ENCODE results near the gene SSR3.
A peak's percentile ranks its signal among the peaks of the same experiment; 100 is the strongest.

GRCh38 chr3:156554842-156555687 is at the start of gene SSR3:
- TF ChIP-seq, protein P1, sequence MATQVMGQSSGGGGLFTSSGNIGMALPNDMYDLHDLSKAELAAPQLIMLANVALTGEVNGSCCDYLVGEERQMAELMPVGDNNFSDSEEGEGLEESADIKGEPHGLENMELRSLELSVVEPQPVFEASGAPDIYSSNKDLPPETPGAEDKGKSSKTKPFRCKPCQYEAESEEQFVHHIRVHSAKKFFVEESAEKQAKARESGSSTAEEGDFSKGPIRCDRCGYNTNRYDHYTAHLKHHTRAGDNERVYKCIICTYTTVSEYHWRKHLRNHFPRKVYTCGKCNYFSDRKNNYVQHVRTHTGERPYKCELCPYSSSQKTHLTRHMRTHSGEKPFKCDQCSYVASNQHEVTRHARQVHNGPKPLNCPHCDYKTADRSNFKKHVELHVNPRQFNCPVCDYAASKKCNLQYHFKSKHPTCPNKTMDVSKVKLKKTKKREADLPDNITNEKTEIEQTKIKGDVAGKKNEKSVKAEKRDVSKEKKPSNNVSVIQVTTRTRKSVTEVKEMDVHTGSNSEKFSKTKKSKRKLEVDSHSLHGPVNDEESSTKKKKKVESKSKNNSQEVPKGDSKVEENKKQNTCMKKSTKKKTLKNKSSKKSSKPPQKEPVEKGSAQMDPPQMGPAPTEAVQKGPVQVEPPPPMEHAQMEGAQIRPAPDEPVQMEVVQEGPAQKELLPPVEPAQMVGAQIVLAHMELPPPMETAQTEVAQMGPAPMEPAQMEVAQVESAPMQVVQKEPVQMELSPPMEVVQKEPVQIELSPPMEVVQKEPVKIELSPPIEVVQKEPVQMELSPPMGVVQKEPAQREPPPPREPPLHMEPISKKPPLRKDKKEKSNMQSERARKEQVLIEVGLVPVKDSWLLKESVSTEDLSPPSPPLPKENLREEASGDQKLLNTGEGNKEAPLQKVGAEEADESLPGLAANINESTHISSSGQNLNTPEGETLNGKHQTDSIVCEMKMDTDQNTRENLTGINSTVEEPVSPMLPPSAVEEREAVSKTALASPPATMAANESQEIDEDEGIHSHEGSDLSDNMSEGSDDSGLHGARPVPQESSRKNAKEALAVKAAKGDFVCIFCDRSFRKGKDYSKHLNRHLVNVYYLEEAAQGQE (IDR thresholded peaks at IDR 0.05; ENCODE audit: insufficient read depth in 1 of 2, low read depth in 2 of 2, low read length in 2 of 2), result no peak
- TF ChIP-seq TAF1 (IDR thresholded peaks at IDR 0.05; ENCODE audit: borderline replicate concordance, insufficient read depth, low read length) (no peak; the same call in 1 of the 2 replicates), FOXP2 (optimal IDR thresholded peaks at IDR 0.05; ENCODE audit: borderline replicate concordance, extremely low read depth, extremely low read length, insufficient read depth) (no peak), POLR2AphosphoS5 (IDR thresholded peaks at IDR 0.05; ENCODE audit: low read depth, low read length) (peak; percentile 70), SIN3A (IDR thresholded peaks at IDR 0.05; ENCODE audit: borderline replicate concordance, insufficient read depth, low read length) (no peak)
